ENCODE data around the gene SSRP1. TPM values are rescaled to one million over a fixed set of nuclear protein-coding genes. Genes with fewer than 3 reads are reported as not detected.

Gene SSRP1
- total and polyA plus RNA-seq, 2 of the 13 experiments (the other 11 are each of a cell fraction or from before 2014, with no cell fraction given) = 93.6 to 129 TPM

GRCh38 chr11:57340039-57340615 lies 4.4 kb upstream of the SSRP1 start (continued):
- TF ChIP-seq NRL (CRISPR knock-in tag; IDR thresholded peaks at IDR 0.05; ENCODE audit: borderline replicate concordance) (peak; percentile 45; the same call in 1 of the 2 replicates), HOXD1 (CRISPR knock-in tag; IDR thresholded peaks at IDR 0.05) (peak; percentile 52; the same call in 1 of the 2 replicates), ZFX (CRISPR knock-in tag; IDR thresholded peaks at IDR 0.05; ENCODE audit: low read depth) (no peak), ZNF589 (CRISPR knock-in tag; conservative IDR thresholded peaks at IDR 0.05) (no peak), RFXANK (CRISPR knock-in tag; IDR thresholded peaks at IDR 0.05) (no peak)

- no peak for ATAC-seq
- 37% methylated on average over 5 of the region's 5 CpGs for WGBS (ENCODE audit: low lambda C conversion rate)
- no peak for DNase-seq (ENCODE audit: low spot score)
- Histone ChIP-seq H3K27ac (ENCODE audit: extremely low read length, insufficient read depth, low read length) (no peak overlapping the region), H3K36me3 (replicated peaks in 1 of 2; ENCODE audit: control insufficient read depth in 1 of 2, insufficient read depth in 2 of 2, low read length in 2 of 2) (no peaks in the 10 kb centered on the region; a peak in 1 of 5 replicates), H3K79me2 (ENCODE audit: insufficient read depth, low read length) (peaks cover 15% of the 10 kb centered on the region), H3K9ac (ENCODE audit: insufficient read depth, low read depth, low read length) (no peak overlapping the region), H3K4me1 (ENCODE audit: insufficient read depth, low read length) (peaks cover 47% of the 10 kb centered on the region), H2AFZ (ENCODE audit: low read length) (no peak overlapping the region), H4K20me1 (ENCODE audit: insufficient read depth, low read length) (no peaks in the 10 kb centered on the region), H3K4me3 (replicated peaks in 1 of 3; ENCODE audit: insufficient read depth in 1 of 3, low read depth in 2 of 3, low read length in 3 of 3) (no peak overlapping the region), H3K27me3 (ENCODE audit: control insufficient read depth in 1 of 2, insufficient read depth in 2 of 2, low read length in 2 of 2) (peaks cover 0 to 28% of the 10 kb centered on the region in 2 experiments; a peak in 3 of 5 replicates), H3K4me2 (ENCODE audit: low read depth, low read length) (no peak overlapping the region), H3K9me3 (ENCODE audit: low read length) (no peaks in the 10 kb centered on the region)
- FAIRE-seq = no peak
- TF ChIP-seq TIGD3 (CRISPR knock-in tag; IDR thresholded peaks at IDR 0.05; ENCODE audit: borderline replicate concordance) = no peak
- no peak for TF ChIP-seq EED (CRISPR knock-in tag; IDR thresholded peaks at IDR 0.05)
- no peak for TF ChIP-seq TCF12 (IDR thresholded peaks at IDR 0.05)
- no peak for TF ChIP-seq TCF12 (CRISPR knock-in tag; IDR thresholded peaks at IDR 0.05)
- no peak for TF ChIP-seq CC2D1A (CRISPR knock-in tag; IDR thresholded peaks at IDR 0.05)
- TF ChIP-seq MXI1 (IDR thresholded peaks at IDR 0.05; ENCODE audit: borderline replicate concordance, low read depth, low read length) = no peak
- TF ChIP-seq ZNF138 (CRISPR knock-in tag; IDR thresholded peaks at IDR 0.05; ENCODE audit: low read depth) = no peak
- no peak for TF ChIP-seq ZNF34 (CRISPR knock-in tag; IDR thresholded peaks at IDR 0.05; ENCODE audit: borderline replicate concordance)
- no peak for TF ChIP-seq RORA (CRISPR knock-in tag; IDR thresholded peaks at IDR 0.05)
- TF ChIP-seq EHMT2 (IDR thresholded peaks at IDR 0.05; ENCODE audit: borderline replicate concordance, low read depth, low read length) = no peak
- TF ChIP-seq CBFB (CRISPR knock-in tag; IDR thresholded peaks at IDR 0.05) = no peak
- TF ChIP-seq MAFG (CRISPR knock-in tag; IDR thresholded peaks at IDR 0.05) = no peak
- no peak for TF ChIP-seq MBD4 (IDR thresholded peaks at IDR 0.05; ENCODE audit: borderline replicate concordance, low read length)
- TF ChIP-seq HNRNPK (IDR thresholded peaks at IDR 0.05; ENCODE audit: low read depth, low read length, poor library complexity, severe bottlenecking) = no peak
- TF ChIP-seq ZNF143 (CRISPR knock-in tag; IDR thresholded peaks at IDR 0.05) = no peak
- no peak for TF ChIP-seq MLLT10 (CRISPR knock-in tag; IDR thresholded peaks at IDR 0.05)
- intact Hi-C loops (cut with micrococcal nuclease; ENCODE audit: unreplicated experiment) (loop anchor here (5.0 kb wide), 1 partner anchor 47 kb away; no protein-coding TSS in a partner anchor), in situ Hi-C loops (cut with HindIII; ENCODE audit: extremely low pct_ligation_motif_present, low pct_unique_long_range_greater_than_20kb) (no loop called here)
- BruUV-seq (replicated peaks) = no TSS peak
- POLR2A ChIA-PET = interaction anchor here (1.7 kb wide), 1 partner anchor 14 kb away, joined by 5 read pairs; the partner anchor contains the start of gene TNKS1BP1
- CTCF ChIA-PET (ENCODE audit: low intra/inter-chr PET ratio, low total read pairs) = no interaction called here
Observed at GRCh38 chr11:57339328-57339727, 3.6 kb upstream of the SSRP1 start.

Data from HepG2 (cell line).